ENCODE data around the gene NEMP1. TPM values are rescaled to one million over a fixed set of nuclear protein-coding genes. Genes with fewer than 3 reads are reported as not detected.

The NEMP1 gene
- total and polyA plus RNA-seq, 2 donors (not counting 1 experiment from before 2014, with no cell fraction given): 8.4 to 11.1 TPM

DNA sequence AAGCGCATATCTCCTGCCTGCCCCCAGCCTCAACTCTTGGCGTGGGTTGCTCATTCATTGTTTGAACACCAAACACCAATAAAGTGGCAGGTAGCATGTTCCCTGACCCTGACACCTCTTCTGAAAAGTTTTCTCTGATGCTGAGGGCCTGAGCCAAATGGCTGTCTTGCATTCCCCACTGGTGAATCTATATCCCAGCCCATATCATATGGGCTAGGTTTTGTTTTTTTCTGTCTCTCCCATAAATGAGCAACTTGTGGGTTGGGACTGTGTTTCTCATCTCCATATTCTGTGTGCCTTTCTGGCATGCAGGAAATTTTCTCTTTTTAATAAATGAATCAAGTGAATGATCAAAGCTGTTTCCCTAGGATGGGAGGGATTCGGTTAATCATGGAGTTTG is 33.7 kb downstream of the NEMP1 start:
- H3K9me3 ChIP-seq (ENCODE audit: control insufficient read depth, insufficient read depth, low read depth, low read length): no peaks in the 10 kb centered on the region

GRCh38 chr12:57044468-57044867 is 34.1 kb downstream of the NEMP1 start:
- Histone ChIP-seq H3K4me1 (ENCODE audit: control insufficient read depth, extremely low read depth, insufficient read depth, low read length) (no peaks in the 10 kb centered on the region), H3K27me3 (ENCODE audit: control insufficient read depth, insufficient read depth, low read length) (peaks cover 21% of the 10 kb centered on the region), H3K79me2 (ENCODE audit: control insufficient read depth, insufficient read depth, low read length) (no peaks in the 10 kb centered on the region), H4K20me1 (ENCODE audit: control insufficient read depth, extremely low read depth, insufficient read depth, low read length) (no peaks in the 10 kb centered on the region), H3K4me2 (ENCODE audit: extremely low read depth, insufficient read depth, low read length) (no peak overlapping the region), H3K27ac (ENCODE audit: insufficient read depth, low read length) (no peak overlapping the region), H3K9me3 (ENCODE audit: control insufficient read depth, insufficient read depth, low read depth, low read length) (no peaks in the 10 kb centered on the region), H2AFZ (ENCODE audit: low read length) (no peak overlapping the region), H3K4me3 (replicated peaks in 1 of 4; ENCODE audit: control extremely low read depth in 1 of 4, insufficient read depth in 1 of 4, low read depth in 3 of 4, low read length in 4 of 4) (no peak overlapping the region), H3K9ac (ENCODE audit: insufficient read depth, low read length) (no peak overlapping the region), H3K36me3 (ENCODE audit: control insufficient read depth, insufficient read depth, low read length) (no peaks in the 10 kb centered on the region)
- DNase-seq (ENCODE audit: low read depth in 2 of 2): no peak
- TF ChIP-seq EZH2 (IDR thresholded peaks at IDR 0.05; ENCODE audit: low read length, missing control alignments): no peak
- TF ChIP-seq CTCF (conservative IDR thresholded peaks at IDR 0.05 in 1 of 2, IDR thresholded peaks at IDR 0.05 in 1 of 2; ENCODE audit: low read depth in 1 of 2, low read length in 2 of 2): no peak

More for the DNA sequence above, 33.7 kb downstream of the NEMP1 start:
- Histone ChIP-seq H4K20me1 (ENCODE audit: control insufficient read depth, extremely low read depth, insufficient read depth, low read length) (no peaks in the 10 kb centered on the region), H3K4me1 (ENCODE audit: control insufficient read depth, extremely low read depth, insufficient read depth, low read length) (no peaks in the 10 kb centered on the region), H2AFZ (ENCODE audit: low read length) (no peak overlapping the region), H3K27ac (ENCODE audit: insufficient read depth, low read length) (no peak overlapping the region), H3K4me3 (replicated peaks in 1 of 4; ENCODE audit: control extremely low read depth in 1 of 4, insufficient read depth in 1 of 4, low read depth in 3 of 4, low read length in 4 of 4) (no peak overlapping the region), H3K9ac (ENCODE audit: insufficient read depth, low read length) (no peak overlapping the region), H3K4me2 (ENCODE audit: extremely low read depth, insufficient read depth, low read length) (no peak overlapping the region), H3K79me2 (ENCODE audit: control insufficient read depth, insufficient read depth, low read length) (no peaks in the 10 kb centered on the region), H3K27me3 (ENCODE audit: control insufficient read depth, insufficient read depth, low read length) (peaks cover 21% of the 10 kb centered on the region), H3K36me3 (ENCODE audit: control insufficient read depth, insufficient read depth, low read length) (no peaks in the 10 kb centered on the region)
- TF ChIP-seq CTCF (conservative IDR thresholded peaks at IDR 0.05 in 1 of 2, IDR thresholded peaks at IDR 0.05 in 1 of 2; ENCODE audit: low read depth in 1 of 2, low read length in 2 of 2) (no peak), EZH2 (IDR thresholded peaks at IDR 0.05; ENCODE audit: low read length, missing control alignments) (no peak)
- no peak for DNase-seq (ENCODE audit: low read depth in 2 of 2)

GRCh38 chr12:57042695-57043094 is 35.9 kb downstream of the NEMP1 start:
- Histone ChIP-seq H2AFZ (ENCODE audit: low read length) (no peak overlapping the region), H3K4me1 (ENCODE audit: control insufficient read depth, extremely low read depth, insufficient read depth, low read length) (no peaks in the 10 kb centered on the region), H3K79me2 (ENCODE audit: control insufficient read depth, insufficient read depth, low read length) (no peaks in the 10 kb centered on the region), H3K9me3 (ENCODE audit: control insufficient read depth, insufficient read depth, low read depth, low read length) (no peaks in the 10 kb centered on the region), H3K4me2 (ENCODE audit: extremely low read depth, insufficient read depth, low read length) (no peak overlapping the region), H3K27ac (ENCODE audit: insufficient read depth, low read length) (no peak overlapping the region), H3K4me3 (replicated peaks in 1 of 4; ENCODE audit: control extremely low read depth in 1 of 4, insufficient read depth in 1 of 4, low read depth in 3 of 4, low read length in 4 of 4) (no peak overlapping the region), H3K9ac (ENCODE audit: insufficient read depth, low read length) (no peak overlapping the region), H3K27me3 (ENCODE audit: control insufficient read depth, insufficient read depth, low read length) (peaks cover 30% of the 10 kb centered on the region), H3K36me3 (ENCODE audit: control insufficient read depth, insufficient read depth, low read length) (no peaks in the 10 kb centered on the region), H4K20me1 (ENCODE audit: control insufficient read depth, extremely low read depth, insufficient read depth, low read length) (no peaks in the 10 kb centered on the region)
- DNase-seq (ENCODE audit: low read depth in 2 of 2): no peak
- TF ChIP-seq CTCF (conservative IDR thresholded peaks at IDR 0.05 in 1 of 2, IDR thresholded peaks at IDR 0.05 in 1 of 2; ENCODE audit: low read depth in 1 of 2, low read length in 2 of 2) (no peak), EZH2 (IDR thresholded peaks at IDR 0.05; ENCODE audit: low read length, missing control alignments) (no peak)

Data from fibroblast of lung (primary cell).